Right kidney (tissue), 1 donor: ENCODE results near the gene ATP10A.

Experiments
- DNase-seq: peaks from one replicate; pipeline ENCODE4 v3.0.0-alpha.2; 2016

ATP10A gene

DNA sequence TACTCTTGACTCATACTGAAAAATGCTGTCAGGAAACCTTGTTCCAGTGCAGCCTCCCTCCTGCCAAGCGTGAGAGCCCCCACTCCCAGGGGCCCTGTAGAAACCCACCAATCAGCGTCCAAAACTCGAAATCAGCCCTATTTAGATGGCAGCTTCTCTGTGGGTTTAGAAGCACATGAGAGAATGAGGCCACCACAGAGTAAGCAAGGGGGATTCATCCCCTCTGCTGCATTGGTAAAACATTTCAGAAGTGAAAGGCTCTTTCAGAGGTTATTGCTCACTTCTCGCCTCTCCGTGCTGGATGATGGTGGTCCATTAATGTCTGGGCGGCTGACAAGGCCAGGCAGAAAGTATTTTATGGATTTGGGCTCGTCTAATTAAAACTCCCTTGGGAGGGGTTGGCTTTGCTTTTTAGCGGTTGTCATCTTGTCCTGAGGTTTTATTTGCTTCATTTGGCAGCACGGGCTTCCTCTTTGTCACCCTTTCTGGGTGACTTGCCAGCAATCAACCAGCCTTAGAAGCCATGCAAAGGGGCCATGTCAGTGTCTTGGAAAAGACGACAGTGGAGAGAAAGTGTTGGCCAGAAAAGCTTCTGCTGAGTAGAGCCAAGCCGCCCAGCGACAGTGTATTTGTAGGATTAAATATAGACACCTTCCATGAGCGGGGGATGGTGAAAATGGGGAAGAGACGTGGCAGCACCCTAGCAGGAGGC lies 145.5 kb downstream of the ATP10A start:
- no peak for DNase-seq

DNA sequence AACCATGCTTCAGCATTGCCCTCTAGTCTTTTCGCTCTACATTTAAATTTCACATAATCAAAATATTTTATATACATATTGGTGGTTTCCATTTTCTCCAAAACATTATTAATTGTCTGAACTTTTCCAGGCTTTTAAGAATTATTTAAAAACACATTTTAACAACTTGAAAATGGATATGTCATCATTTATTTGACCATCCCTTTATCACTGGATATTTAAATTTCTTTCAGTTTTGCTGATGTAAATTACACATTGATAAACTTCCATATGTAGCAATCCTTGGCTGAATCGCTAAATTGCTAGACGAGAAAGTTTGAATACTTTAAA lies 146.0 kb downstream of the ATP10A start:
- no peak for DNase-seq

DNA sequence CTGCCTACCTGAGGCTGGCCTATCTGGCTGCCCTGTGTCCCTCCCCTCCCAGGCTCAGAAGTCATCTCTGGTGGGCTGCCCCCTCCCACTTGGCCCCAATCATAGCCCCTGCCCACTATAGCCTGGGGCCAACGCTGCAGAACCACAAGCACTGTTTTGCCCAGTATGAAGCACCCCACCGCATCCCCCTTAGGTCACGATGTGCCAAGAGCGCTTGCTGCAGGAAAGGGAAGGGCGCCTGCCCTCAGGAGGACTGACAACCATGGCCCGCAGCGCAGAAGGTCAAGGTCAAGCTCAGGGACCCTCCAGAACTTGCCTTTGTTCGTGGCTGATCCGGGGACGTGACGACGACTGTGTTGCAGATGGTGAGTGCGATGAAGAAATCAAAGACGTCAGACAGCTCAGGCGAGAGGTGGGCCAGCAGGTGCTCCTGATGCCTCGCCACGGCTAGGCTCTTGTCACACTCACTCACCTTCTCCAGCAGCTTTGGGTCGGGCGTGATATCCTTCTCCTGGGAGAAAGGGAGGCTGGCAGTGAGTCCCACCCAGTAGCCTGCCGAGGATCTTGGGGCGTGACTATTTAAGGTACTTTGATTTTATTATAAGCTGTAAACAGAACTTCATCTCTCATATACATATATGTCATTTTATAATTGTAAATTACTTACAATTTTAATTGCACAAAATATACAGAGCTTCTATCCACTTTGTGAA lies 146.6 kb downstream of the ATP10A start:
- no peak for DNase-seq

DNA sequence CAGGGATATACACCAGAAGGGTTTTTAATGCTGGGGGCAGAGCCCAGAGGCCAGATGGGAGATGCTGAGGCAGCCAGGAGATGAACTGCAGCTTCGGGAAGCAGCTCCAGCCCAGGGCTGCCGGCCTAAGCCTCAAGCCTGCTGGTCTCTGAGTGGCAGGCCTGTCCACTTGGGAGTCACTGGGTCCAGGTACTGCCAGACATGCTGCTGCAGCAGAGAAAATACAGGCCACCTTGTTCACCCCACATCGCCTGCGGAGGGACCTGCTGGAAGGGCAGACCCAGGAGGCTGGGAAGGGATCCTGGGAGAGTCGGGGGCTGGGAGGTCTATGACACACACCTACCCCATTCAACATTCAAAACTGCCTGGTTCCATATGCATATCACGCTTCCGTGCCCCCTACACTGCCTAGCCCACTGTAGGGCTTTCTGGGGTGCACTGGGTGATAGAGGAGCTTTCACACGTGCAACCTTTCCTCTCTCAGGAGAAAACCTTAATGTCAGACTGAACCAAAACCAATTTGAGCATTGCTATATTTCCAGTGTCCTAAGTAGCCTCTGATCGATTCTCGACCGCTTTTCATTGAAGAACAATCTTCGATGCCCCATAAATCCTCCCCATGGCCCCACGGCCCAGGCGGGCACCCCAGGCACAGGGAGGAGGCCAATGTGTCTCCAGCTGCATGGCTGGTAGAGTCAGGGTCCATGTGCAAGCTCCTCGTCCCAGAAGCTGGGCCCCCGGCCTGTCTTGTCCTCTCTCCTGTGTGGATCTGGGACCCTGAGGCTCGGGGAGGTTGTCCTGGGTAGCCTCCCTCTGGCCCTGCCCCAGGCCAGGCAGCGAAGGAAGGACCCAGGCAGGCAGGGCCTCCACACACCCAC lies 147.4 kb downstream of the ATP10A start:
- DNase-seq = no peak

DNA sequence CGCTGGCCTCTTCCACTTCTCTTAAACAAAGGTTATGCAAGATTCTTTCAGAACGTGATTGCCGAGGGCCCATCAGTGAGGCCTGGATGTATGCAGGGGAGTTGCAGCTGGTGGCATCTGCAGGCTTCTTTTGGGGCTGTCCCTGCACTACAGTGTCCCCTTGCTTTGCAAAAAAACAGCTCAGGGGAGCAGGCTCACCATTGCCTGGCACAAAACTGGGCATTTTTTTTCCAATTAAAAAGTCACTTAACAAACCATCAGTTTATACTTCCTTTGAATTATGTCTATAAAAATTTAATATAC lies 148.6 kb downstream of the ATP10A start:
- no peak for DNase-seq

DNA sequence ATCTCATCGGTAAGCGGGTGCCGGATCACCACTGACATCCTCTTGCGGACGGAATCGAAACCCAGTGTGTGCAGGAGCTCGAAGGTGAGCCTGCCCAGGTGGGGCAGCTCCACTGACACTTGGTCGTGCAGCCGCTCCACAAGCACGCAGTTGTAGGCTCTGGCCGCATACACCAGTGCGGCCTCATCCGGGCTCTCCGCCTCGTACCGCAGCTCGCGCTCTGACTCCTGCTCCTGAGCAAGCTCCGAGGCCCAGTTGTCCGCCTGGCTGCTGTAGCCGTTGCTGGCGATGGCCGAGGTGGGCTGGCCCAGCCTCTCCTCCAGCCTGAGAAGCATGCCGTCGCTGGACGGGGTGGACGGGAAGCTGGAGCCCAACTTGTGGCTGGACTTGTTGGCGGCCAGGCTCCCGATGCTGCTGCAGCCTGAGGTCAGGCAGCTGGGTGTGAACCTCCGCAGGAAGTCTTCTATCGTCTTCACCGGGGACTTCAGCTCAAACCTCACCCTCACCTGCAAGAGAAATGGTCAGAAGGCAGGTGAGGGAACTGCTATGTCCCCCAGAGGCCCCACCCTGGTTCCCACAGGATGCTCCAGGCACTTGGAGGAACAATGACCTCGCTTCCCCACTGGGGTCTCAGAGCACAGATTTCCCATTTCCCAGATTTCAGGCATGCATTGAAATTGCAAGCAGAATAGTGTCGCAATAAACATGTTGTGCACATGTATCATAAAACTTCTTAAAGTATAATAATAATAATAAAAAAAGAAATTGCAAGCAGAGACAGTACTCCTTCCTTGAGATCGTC lies 149.2 kb downstream of the ATP10A start:
- no peak for DNase-seq

DNA sequence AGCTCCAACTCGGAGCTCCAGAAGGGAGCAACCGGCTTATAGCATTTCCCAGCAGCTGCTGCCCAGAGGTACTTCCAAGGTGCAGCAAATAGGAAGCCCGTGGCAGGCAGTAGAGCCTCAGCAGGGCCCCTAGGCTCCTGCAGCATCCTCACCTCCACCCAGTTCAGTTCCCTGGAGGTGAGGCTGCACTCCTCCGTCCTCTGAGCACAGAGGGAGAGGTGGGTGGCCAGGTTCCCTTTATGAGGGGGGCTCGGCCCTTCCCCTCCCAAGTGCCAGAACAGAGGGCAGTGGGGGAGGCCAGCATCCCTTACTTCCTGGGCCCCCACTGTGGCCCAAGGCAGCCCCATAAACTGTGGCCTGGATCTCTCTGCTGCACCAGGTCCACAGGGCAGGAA lies 150.2 kb downstream of the ATP10A start:
- DNase-seq = no peak

DNA sequence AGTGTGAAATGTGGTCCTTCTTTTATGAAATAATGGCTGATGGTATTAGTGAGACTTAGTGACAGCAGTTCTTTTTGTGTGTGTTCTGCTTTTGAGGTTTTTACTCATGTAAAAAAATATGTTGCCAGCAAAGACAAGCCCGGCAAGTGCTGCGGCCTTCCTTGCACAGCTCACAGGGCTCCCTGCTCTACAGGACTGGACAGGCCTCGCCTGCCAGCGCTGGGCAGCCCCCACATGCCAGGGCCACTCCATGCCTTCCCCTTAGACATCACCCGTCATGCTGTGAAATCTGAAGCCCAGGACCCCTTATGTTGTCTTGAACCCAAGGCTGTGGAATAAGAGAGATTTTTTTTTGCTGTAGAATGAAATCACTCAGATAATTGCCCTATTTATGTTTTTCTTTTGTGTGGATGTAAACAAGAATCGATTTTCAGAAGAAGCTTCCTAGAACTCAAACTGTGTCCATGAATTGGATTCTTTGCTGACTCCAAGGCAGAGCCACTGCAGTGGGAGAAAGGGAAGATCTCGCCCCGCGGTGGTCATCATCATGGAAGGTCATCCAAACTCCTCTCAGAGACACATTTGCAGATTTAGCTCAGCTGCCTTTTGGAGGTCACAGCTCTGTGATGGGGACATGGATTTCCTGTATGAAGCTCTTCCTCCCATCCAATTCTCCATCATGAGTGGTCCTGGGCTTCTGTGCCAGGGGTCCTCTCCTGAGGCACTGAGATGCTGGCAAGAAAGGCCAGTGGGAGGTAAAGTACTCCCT lies 150.8 kb downstream of the ATP10A start:
- DNase-seq = no peak

DNA sequence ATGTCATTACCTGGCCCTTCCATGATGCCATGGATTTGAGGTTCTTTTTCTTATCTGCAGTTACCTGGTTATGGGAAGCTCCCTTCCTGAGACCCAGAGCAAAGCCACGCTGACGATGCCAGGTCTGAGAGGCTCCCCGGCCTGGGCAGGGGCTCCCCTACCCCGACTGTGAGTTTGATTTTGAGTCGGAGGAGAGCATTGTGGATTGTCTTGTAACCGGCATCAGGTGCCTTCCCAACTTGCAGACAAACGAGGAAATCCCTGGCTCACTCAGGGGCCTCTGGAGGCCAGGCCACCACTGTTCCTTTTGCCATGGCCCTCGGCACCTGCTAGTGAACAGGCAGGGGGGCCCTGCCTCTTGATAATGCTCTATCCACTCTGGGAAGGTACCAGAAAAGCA lies 151.4 kb downstream of the ATP10A start:
- no peak for DNase-seq

DNA sequence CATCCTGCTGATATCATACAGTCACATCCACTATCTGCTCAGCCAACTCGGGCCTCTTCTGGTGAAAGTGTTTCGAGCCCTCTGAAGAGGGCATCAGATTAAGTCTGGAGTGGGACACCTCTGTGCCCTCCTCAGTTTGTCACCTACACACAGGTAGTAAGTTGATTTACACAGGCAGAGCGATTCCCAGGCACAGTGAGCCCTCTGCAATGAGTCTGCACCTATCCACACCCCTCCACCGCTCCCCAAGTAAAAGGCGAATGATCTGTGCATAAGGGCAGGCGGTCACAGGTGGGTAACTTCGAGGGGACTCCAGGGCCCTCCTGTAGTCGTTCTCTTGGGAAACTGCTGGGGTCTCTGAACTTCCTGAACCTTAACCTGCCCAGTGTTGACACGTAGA lies 152.0 kb downstream of the ATP10A start:
- no peak for DNase-seq

DNA sequence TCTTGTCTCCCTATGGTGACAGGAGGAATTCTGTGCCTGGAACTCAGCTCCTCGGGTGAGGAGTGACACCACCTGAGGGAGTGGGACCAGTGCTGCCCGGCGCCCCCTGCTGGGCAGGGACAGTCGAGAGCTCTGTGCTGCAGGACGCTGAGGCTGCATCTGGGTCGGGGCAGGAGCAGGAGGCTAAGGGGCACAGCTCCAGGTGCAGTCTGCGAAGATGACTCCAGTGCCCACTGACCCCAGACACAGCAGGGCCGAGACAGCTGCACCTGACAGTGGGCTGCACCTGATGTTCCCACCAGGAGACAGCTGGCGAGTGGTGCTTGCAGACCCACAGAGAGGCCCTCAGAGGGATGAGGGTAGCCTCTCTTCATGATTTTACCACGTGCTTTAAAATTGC lies 152.9 kb downstream of the ATP10A start:
- peak; percentile 19 for DNase-seq

DNA sequence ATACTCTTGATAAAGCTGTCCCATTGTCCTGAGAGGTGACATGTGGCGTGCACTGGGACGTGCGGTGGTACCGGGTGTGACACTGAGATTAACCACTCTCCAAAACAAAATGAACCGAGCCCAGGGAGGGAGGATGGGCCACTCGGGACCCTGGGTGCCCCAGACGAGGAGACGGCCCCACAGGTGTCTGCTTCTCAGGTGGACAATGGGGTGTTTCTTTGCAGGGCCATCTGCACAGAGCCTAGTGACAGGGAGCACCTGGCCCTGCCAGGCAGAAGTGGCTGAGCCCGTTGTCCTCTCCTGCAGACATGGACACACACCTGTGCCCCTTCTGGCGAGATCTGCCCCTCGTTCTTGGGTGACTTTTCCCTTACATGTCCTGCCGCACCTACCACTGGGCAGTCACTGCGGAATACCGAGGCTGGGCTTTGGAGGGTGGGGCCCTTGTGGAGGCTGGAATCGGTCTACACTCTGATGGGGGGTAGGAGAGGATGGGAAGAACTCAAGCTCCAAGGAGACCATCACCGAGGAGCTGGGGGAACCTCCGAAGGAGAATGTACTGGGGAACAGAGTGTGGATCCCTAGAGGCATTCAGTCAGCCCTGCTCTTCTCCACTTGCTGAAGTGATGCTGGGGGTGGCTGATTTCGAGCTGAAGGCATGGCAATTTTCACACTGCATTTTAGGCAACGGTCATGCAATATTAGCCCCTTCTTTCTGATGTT lies 153.5 kb downstream of the ATP10A start:
- DNase-seq = no peak

DNA sequence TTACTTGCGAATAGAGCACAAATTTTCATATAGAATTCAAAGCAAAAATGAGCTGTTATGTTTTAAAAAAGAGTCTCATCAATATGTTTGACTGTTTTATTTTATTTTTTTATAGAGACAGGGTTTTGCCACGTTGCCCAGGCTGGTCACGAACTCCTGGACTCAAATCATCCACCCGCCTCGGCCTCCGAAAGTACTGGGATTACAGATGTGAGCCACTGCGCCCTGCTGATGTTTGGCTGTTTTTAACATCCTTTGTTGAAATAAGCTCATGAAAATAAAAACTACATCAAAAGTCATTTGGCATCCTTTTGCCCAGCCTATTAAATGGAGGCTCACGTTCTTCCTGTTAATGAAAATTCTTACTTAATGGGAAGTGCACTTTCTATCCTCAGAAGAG lies 154.7 kb downstream of the ATP10A start:
- DNase-seq = no peak

DNA sequence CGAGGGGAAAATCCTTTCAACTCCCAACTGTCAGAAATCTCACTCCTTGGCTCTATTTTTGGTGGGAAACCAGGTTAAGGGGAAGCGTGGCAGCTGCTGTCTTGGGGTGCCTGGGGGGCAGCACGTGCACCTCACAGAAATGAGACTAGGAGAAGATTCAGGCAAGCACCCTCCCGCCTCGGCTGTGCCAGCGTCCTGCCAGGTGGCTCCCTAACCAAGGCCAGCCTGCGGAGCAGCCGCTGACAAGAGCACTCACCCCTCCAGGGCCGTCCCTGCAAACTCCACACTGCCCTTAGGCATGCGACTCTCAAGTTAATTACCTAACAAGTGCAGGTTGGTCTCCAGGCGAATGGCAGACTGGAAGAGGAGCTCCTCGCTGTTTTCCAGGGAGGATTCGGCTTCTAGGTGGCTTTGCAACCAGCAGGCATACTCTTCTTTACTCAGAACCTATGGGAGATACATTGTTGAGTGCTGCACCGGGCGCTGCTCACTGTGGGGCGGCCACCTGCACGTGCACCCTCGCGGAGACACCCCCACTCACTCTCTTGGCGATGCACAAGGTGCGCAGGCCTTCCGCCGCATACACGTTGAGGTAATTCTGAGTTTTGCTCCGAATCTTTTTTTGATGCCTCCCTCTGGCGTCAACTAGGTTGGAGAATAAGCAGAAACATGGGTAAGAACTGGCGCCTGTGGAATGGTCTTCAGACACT lies 155.3 kb downstream of the ATP10A start:
- DNase-seq = no peak

DNA sequence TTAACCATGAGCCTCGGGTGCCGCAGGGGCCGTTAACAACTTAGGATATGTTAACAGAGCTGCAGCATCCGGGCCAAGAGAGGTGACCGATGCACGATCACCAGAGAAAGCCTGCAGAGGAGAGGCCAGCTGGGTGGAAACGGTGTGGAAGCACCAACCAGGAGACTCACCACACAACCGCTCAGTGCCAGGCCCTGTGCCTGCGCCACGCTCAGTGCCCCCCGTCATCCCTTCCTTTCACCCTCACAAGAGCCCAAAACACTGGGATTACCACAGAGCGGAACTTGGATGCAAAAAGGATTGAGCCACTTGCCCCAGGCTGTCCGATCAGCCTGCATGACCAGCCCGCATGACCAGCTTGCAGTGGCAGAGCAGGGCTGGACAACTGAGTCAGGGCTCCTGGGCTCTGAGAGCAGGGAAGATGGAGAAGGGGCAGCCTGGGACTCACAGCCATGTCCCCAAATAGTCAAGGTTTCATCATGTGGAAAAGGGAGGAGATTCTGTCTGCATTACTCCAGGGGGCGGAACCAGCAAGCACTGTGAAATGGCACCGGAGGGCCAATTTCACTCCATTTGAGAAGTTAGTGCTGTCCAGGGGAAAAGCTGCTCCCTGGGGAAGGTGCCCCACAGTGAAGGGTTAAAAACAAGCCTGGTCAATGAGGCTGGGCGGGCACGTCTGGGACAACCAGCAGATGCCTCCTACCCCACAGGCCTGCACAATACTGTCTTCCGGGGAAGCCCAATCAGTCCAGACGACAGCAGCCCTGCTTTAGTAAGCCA lies 156.8 kb downstream of the ATP10A start:
- DNase-seq = no peak

DNA sequence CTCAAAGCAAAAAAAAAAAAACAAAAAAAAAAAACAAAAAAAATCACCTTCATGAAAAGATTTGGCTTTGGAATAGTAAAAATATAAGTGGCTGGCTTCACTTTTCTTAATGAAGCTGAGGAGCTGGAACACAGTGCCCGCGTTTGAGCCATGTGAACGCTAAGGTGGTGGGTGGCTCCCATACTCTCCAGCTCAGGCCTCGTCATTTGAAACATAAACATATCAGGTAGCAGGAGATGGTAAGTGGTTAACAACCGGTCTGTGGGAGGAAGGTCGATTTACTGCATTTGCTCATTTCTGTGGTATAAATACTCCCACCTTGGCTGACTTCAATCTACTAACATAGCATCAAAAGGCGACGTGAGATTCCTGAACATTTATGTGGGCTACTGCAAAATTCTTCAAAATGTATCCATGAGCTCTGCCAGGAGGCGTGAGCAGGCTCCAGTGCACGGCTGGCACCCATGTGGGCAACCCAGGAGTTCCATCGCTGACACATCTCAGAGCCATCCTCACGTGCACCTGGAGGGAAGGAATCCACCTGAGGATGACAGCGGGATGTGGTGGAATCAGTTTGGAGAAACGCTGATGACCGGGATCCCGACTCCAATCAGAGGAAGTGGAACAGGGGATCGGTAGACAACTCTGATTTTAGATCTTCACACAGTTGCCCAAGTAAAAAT lies 157.6 kb downstream of the ATP10A start:
- peak; percentile 26 for DNase-seq

DNA sequence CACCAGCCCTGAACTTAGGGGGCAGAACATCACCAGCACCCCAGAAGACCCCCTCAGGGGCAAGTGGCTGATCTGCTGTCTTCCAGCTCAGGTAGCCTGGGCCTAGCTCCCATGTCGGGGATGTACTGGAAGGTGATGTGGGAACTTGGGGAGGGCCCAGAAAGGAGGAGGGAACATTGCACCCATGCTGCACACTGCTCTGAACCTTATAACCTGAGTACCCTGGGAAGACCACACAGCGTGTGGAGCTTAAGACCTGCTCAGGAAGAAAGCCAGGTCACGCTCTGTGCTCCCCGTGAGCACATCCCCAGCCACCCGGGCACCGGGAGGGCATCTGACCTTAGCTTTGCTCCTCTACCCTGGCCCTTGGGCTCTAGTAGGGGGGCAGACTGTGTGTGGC lies 159.4 kb downstream of the ATP10A start:
- no peak for DNase-seq

DNA sequence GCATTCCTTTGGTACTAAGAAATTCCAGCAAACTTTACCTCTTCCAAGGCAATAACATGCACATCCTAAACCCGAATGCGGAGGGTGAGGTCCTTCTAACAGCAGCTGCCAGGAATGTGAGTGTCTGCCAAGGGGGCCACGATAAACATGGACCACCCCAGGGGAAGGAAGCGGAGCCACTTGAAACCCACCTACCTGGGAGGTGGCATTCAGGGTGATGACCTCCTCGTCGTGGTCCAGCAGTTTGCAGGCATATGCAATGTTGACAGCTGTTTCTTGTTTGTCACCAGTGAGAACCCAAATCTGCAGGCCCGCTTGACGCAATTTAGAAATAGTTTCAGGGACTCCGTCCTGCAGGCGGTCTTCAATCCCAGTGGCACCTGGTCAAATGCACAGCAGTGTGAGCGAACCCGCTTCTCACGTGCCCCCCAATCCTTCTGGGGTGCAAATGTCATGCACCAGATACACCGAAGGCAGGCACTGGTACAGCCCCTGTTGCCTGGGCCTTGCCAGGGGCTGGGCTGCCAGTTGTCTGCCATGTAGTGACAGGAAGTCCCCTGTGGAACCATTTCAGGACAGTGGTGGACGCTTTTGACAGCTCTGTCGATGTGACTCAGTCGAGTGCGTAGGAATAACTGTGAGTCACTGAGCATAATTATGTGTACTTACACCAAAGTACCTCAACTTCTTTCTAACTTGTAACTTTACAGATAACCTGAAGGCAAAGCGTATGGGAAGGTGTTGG lies 161.2 kb downstream of the ATP10A start:
- no peak for DNase-seq
